ENCODE measurements around the gene DIP2B. TPM values are rescaled to one million over a fixed set of nuclear protein-coding genes. Genes with fewer than 3 reads are reported as not detected.

The DIP2B gene
- total RNA-seq, 6 donors from 2014 or later = 26.1 to 54.5 (median 29.4) TPM

DNA sequence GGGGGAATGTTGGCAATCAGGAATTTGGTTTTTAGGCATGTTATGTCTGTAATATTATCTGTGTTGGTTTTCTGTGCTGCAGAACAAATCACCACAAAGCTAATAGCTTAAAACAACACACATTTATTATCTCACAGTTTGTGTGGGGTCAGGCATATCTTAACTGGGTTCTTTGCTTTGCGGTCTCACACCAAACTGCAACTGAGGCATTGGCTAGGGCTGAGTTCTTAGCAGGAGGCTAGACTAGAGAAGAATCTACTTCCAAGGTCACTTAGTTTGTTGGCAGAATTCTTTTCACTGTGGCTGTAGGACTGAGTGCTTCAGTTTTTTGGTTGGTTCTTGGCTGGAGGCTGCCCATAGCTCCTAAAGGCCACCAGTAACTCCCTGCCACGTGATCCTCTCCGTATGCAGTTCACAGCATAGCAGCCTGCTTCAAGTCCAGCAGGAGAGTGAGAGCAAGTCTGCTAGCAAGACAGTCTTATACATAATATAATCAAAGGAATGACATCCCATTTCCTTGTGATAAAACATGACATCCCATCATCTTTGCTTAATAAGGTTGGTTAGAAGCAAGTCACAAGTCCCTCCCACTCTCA, 280.7 kb downstream of the DIP2B start:
- ATAC-seq (ENCODE audit: low FRiP score in 2 of 2) (no peak), DNase-seq (no peak)
- H3K4me1 ChIP-seq = peaks cover 13 to 19% (median 15%) of the 10 kb centered on the region in 4 donors
- peak overlapping the region; percentile 55 to 78 (median 64) for H3K27ac ChIP-seq
- H3K9me3 ChIP-seq = no peaks in the 10 kb centered on the region
- WGBS, 2 donors = 90 to 95% methylated on average over 3 of the region's 3 CpGs
- no peaks in the 10 kb centered on the region for H3K27me3 ChIP-seq
- H3K36me3 ChIP-seq = peaks cover 0 to 26% (median 4%) of the 10 kb centered on the region in 4 donors
- TF ChIP-seq POLR2AphosphoS5 (IDR thresholded peaks at IDR 0.05) (no peak), POLR2A (IDR thresholded peaks at IDR 0.05) (no peak), EP300 (IDR thresholded peaks at IDR 0.05) (no peak), CTCF (IDR thresholded peaks at IDR 0.05) (no peak)
- H3K4me3 ChIP-seq = no peak overlapping the region

GRCh38 chr12:50786498-50787231, 281.9 kb downstream of the DIP2B start:
- H3K4me3 ChIP-seq = no peak overlapping the region
- peak in 1 of 2 donors; percentile 24 for DNase-seq
- peak overlapping the region; percentile 55 to 78 (median 64) for H3K27ac ChIP-seq
- no peaks in the 10 kb centered on the region for H3K27me3 ChIP-seq
- H3K4me1 ChIP-seq = peaks cover 13 to 19% (median 15%) of the 10 kb centered on the region in 4 donors
- no peaks in the 10 kb centered on the region for H3K9me3 ChIP-seq
- peaks cover 0 to 15% (median 0%) of the 10 kb centered on the region in 4 donors for H3K36me3 ChIP-seq
- WGBS, 2 donors = 72 to 75% methylated on average over 3 of the region's 3 CpGs
- peak; percentile 71 to 94 for ATAC-seq (ENCODE audit: low FRiP score in 2 of 2)
- peak in 1 of 2 donors; percentile 31 for TF ChIP-seq POLR2AphosphoS5 (IDR thresholded peaks at IDR 0.05)
- peak in 1 of 4 donors; percentile 8 for TF ChIP-seq POLR2A (IDR thresholded peaks at IDR 0.05)
- TF ChIP-seq EP300 (IDR thresholded peaks at IDR 0.05) = peak in 1 of 4 donors; percentile 37
- no peak for TF ChIP-seq CTCF (IDR thresholded peaks at IDR 0.05)

DNA sequence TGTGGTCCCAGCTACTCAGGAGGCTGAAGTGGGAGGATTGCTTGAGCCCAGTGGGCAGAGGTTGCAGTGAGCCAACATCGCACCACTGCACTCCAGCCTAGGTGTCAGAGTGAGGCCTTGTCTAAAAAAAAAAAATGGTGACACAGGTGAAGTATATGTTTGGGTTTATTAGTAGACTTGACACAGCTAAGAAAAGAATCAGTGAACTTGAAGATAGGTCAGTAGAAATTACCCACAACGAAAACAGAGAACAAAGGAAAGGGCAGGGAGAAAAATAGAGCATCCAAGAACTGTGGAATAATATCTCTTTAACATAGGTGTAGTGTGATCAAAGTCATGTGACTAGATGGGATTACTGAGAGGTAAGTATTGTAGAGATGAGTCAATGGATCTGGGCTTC, 282.8 kb downstream of the DIP2B start:
- H3K4me3 ChIP-seq = no peak overlapping the region
- H3K27ac ChIP-seq = peak overlapping the region; percentile 32 to 68 (median 58)
- TF ChIP-seq POLR2AphosphoS5 (IDR thresholded peaks at IDR 0.05) (no peak), CTCF (IDR thresholded peaks at IDR 0.05) (no peak), EP300 (IDR thresholded peaks at IDR 0.05) (no peak), POLR2A (IDR thresholded peaks at IDR 0.05) (no peak)
- no peak for DNase-seq
- WGBS, 2 donors = 95 to 96% methylated on average over 2 of the region's 2 CpGs
- H3K36me3 ChIP-seq = peaks cover 0 to 9% (median 0%) of the 10 kb centered on the region in 4 donors
- no peaks in the 10 kb centered on the region for H3K9me3 ChIP-seq
- H3K27me3 ChIP-seq = no peaks in the 10 kb centered on the region
- ATAC-seq (ENCODE audit: low FRiP score in 2 of 2) = no peak
- H3K4me1 ChIP-seq = peaks cover 13 to 19% (median 15%) of the 10 kb centered on the region in 4 donors

DNA sequence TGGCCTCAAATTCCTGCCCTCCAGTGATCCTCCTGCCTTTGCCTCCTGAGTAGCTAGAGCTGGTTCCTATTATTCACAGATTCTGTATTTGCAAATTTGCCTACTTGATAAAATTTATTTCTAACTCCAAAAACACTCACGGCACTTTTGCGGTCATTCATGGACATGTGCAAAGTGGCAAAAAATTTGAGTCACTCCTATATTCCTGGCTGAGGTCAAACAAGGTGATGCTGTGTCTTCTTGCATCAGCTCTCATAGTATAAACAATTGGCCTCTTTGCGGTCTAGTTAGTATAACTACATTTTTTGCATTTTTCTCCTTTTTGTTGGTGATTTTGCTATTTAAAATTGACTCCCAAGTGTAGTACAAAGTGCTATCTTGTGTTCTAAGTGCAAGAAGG, 283.8 kb downstream of the DIP2B start:
- 80 to 86% methylated on average over 3 of the region's 3 CpGs for WGBS, 2 donors
- H3K36me3 ChIP-seq = no peaks in the 10 kb centered on the region
- ATAC-seq (ENCODE audit: low FRiP score in 2 of 2) (no peak), DNase-seq (no peak)
- no peak for TF ChIP-seq CTCF (IDR thresholded peaks at IDR 0.05)
- no peak for TF ChIP-seq POLR2A (IDR thresholded peaks at IDR 0.05)
- TF ChIP-seq POLR2AphosphoS5 (IDR thresholded peaks at IDR 0.05) = no peak
- TF ChIP-seq EP300 (IDR thresholded peaks at IDR 0.05) = no peak
- no peak overlapping the region for H3K4me3 ChIP-seq
- no peaks in the 10 kb centered on the region for H3K27me3 ChIP-seq
- H3K9me3 ChIP-seq = no peaks in the 10 kb centered on the region
- no peak overlapping the region for H3K27ac ChIP-seq
- H3K4me1 ChIP-seq = peaks cover 13 to 19% (median 15%) of the 10 kb centered on the region in 4 donors

Data from upper lobe of left lung (tissue), 6 donors.